Measurements from ENCODE around the gene AIM2.

Gene AIM2

DNA sequence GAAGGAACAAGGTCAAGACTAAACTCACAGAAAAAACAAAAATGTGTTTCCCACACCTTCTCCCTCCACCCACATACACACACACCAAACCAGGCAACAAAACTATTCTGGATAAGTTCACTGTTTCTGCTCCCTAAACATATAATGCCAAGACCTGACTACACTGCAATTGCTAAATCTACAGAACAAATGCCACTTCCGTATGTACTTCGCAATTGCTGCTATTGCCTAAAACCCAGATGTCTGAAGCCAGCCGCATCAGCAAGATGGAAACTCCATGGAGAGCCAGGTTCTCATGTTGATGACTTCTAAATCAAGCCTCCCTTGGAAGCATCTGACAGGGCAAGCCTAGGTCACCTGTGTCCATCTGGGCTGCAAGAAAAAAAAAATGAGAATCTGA lies 8.3 kb upstream of the AIM2 start:
- Histone ChIP-seq H3K9me2 (replicated peaks; ENCODE audit: insufficient read depth, low read length) (no peaks in the 10 kb centered on the region), H3F3A (ENCODE audit: insufficient read depth, low read length) (0 out of 2 replicates have a peak, but pooled peaks cover 3% of the 10 kb centered on the region), H3K36me3 (replicated peaks; ENCODE audit: insufficient read depth, low read length) (no peaks in the 10 kb centered on the region), H3K79me2 (ENCODE audit: low read length) (no peaks in the 10 kb centered on the region), H3K4me1 (ENCODE audit: low read length) (peaks cover 12% of the 10 kb centered on the region; the same call in 1 of the 2 replicates), H3K9ac (ENCODE audit: low read length) (no peak overlapping the region), H3K27ac (ENCODE audit: low read length) (no peak overlapping the region), H3K4me2 (ENCODE audit: low read depth, low read length) (no peak overlapping the region), H3K4me3 (ENCODE audit: low read length) (no peak overlapping the region), H2AFZ (ENCODE audit: low read length) (no peak overlapping the region), H4K20me1 (ENCODE audit: insufficient read depth, low read length) (no peaks in the 10 kb centered on the region), H3K9me3 (replicated peaks; ENCODE audit: insufficient read depth, low read length) (no peaks in the 10 kb centered on the region), H3K27me3 (replicated peaks; ENCODE audit: insufficient read depth, low read length) (no peaks in the 10 kb centered on the region)
- TF ChIP-seq, protein P1, sequence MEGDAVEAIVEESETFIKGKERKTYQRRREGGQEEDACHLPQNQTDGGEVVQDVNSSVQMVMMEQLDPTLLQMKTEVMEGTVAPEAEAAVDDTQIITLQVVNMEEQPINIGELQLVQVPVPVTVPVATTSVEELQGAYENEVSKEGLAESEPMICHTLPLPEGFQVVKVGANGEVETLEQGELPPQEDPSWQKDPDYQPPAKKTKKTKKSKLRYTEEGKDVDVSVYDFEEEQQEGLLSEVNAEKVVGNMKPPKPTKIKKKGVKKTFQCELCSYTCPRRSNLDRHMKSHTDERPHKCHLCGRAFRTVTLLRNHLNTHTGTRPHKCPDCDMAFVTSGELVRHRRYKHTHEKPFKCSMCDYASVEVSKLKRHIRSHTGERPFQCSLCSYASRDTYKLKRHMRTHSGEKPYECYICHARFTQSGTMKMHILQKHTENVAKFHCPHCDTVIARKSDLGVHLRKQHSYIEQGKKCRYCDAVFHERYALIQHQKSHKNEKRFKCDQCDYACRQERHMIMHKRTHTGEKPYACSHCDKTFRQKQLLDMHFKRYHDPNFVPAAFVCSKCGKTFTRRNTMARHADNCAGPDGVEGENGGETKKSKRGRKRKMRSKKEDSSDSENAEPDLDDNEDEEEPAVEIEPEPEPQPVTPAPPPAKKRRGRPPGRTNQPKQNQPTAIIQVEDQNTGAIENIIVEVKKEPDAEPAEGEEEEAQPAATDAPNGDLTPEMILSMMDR (IDR thresholded peaks at IDR 0.05; ENCODE audit: low read length), result no peak
- TF ChIP-seq EZH2phosphoT487 (IDR thresholded peaks at IDR 0.05; ENCODE audit: low read length), result no peak
- TF ChIP-seq EZH2 (optimal IDR thresholded peaks at IDR 0.05; ENCODE audit: low read depth, low read length), result no peak
- DNase-seq, result no peak

DNA sequence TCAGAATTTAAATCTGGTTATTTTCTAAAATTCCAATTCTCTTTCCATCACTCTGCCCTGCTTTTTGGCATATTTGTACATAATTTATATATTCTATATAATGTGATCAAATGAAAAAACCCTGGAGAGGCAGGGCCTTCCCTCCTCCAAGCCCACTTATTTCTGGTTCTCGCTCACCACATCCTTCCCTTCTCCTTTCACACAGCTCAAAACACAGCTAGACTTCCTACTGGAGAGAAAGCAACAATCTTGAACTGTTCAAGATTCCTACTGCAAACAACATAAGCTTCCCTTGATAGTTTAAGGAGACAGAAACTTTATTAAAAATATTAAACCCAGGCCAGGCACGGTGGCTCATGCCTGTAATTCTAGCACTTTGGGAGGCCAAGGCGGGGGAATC lies 7.6 kb upstream of the AIM2 start:
- H3K9me2 ChIP-seq (replicated peaks; ENCODE audit: insufficient read depth, low read length), result no peaks in the 10 kb centered on the region
- no peaks in the 10 kb centered on the region for H3K79me2 ChIP-seq (ENCODE audit: low read length)

DNA sequence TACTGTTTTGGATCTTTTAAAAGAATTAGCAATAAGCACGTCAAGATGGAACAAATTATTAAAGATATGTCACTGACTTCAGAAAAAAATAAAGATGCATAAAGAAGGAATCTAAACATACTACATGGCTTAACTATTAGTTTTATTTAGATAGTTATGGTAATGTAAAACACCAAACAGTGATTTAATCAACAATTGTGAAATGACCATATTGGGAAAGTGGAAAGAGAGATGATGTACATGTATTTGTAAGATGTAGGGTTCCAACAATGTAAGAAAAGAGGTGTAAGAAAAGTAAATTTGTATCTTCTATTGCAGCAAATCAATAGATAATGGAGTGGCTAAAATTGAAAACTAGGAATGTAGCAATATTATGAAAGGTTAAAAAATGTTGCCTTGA lies 6.4 kb upstream of the AIM2 start:
- Histone ChIP-seq H3K4me3 (ENCODE audit: low read length) (no peak overlapping the region), H3K9ac (ENCODE audit: low read length) (no peak overlapping the region), H3K36me3 (replicated peaks; ENCODE audit: insufficient read depth, low read length) (no peaks in the 10 kb centered on the region), H3K79me2 (ENCODE audit: low read length) (no peaks in the 10 kb centered on the region), H3K9me2 (replicated peaks; ENCODE audit: insufficient read depth, low read length) (no peaks in the 10 kb centered on the region), H3K27me3 (replicated peaks; ENCODE audit: insufficient read depth, low read length) (0 out of 2 replicates have a peak, but pooled peaks cover 3% of the 10 kb centered on the region), H3K4me1 (ENCODE audit: low read length) (peaks cover 4% of the 10 kb centered on the region), H2AFZ (ENCODE audit: low read length) (no peak overlapping the region), H3K27ac (ENCODE audit: low read length) (no peak overlapping the region), H3K4me2 (ENCODE audit: low read depth, low read length) (no peak overlapping the region), H3F3A (ENCODE audit: insufficient read depth, low read length) (peaks cover 3% of the 10 kb centered on the region), H3K9me3 (replicated peaks; ENCODE audit: insufficient read depth, low read length) (no peaks in the 10 kb centered on the region), H4K20me1 (ENCODE audit: insufficient read depth, low read length) (no peaks in the 10 kb centered on the region)
- TF ChIP-seq EZH2phosphoT487 (IDR thresholded peaks at IDR 0.05; ENCODE audit: low read length), result no peak
- TF ChIP-seq EZH2 (optimal IDR thresholded peaks at IDR 0.05; ENCODE audit: low read depth, low read length), result no peak
- TF ChIP-seq, protein P1 (IDR thresholded peaks at IDR 0.05; ENCODE audit: low read length), result no peak
- DNase-seq, result no peak

More for the DNA sequence above, 7.6 kb upstream of the AIM2 start:
- H3K9ac ChIP-seq (ENCODE audit: low read length), result no peak overlapping the region
- no peak overlapping the region for H3K27ac ChIP-seq (ENCODE audit: low read length)
- H3K4me1 ChIP-seq (ENCODE audit: low read length), result peaks cover 5% of the 10 kb centered on the region; the same call in 1 of the 2 replicates
- no peak overlapping the region for H3K4me3 ChIP-seq (ENCODE audit: low read length)
- TF ChIP-seq EZH2phosphoT487 (IDR thresholded peaks at IDR 0.05; ENCODE audit: low read length), result no peak
- TF ChIP-seq, protein P1 (IDR thresholded peaks at IDR 0.05; ENCODE audit: low read length), result no peak
- no peak for TF ChIP-seq EZH2 (optimal IDR thresholded peaks at IDR 0.05; ENCODE audit: low read depth, low read length)
- no peak overlapping the region for H3K4me2 ChIP-seq (ENCODE audit: low read depth, low read length)
- H2AFZ ChIP-seq (ENCODE audit: low read length), result no peak overlapping the region
- H3F3A ChIP-seq (ENCODE audit: insufficient read depth, low read length), result 0 out of 2 replicates have a peak, but pooled peaks cover 3% of the 10 kb centered on the region
- H4K20me1 ChIP-seq (ENCODE audit: insufficient read depth, low read length), result no peaks in the 10 kb centered on the region
- DNase-seq, result no peak
- no peaks in the 10 kb centered on the region for H3K9me3 ChIP-seq (replicated peaks; ENCODE audit: insufficient read depth, low read length)
- no peaks in the 10 kb centered on the region for H3K36me3 ChIP-seq (replicated peaks; ENCODE audit: insufficient read depth, low read length)
- H3K27me3 ChIP-seq (replicated peaks; ENCODE audit: insufficient read depth, low read length), result 0 out of 2 replicates have a peak, but pooled peaks cover 3% of the 10 kb centered on the region

Measured in MM.1S (cell line).